ENCODE measurements around the gene PELO. TPM values are rescaled to one million over a fixed set of nuclear protein-coding genes. Genes with fewer than 3 reads are reported as not detected.

PELO gene
- total RNA-seq, 1 donor from 2014 or later: 11.8 TPM

- no peak for DNase-seq (ENCODE audit: low spot score, unreplicated experiment)
- Mint-ChIP-seq H3K27me3 (peaks cover 4% of the 10 kb centered on the region), H3K4me3 (ENCODE audit: low read depth) (no peak overlapping the region), H3K36me3 (ENCODE audit: insufficient read depth) (no peaks in the 10 kb centered on the region), H3K9me3 (ENCODE audit: low read depth) (peaks cover 3% of the 10 kb centered on the region), H3K27ac (no peak overlapping the region), H3K4me1 (ENCODE audit: low read depth) (peaks cover 4% of the 10 kb centered on the region)
- no peak for TF ChIP-seq CTCF (IDR thresholded peaks at IDR 0.05; ENCODE audit: unreplicated experiment)
Measured at GRCh38 chr5:52772668-52773067, 15.0 kb upstream of the PELO start.

GRCh38 chr5:52773342-52773741, 14.4 kb upstream of the PELO start:
- H3K4me3 Mint-ChIP-seq (ENCODE audit: low read depth): no peak overlapping the region
- no peak for DNase-seq (ENCODE audit: low spot score, unreplicated experiment)
- no peaks in the 10 kb centered on the region for H3K36me3 Mint-ChIP-seq (ENCODE audit: insufficient read depth)
- H3K4me1 Mint-ChIP-seq (ENCODE audit: low read depth): peaks cover 4% of the 10 kb centered on the region
- H3K27ac Mint-ChIP-seq: no peak overlapping the region
- no peak for TF ChIP-seq CTCF (IDR thresholded peaks at IDR 0.05; ENCODE audit: unreplicated experiment)
- H3K27me3 Mint-ChIP-seq: peaks cover 4% of the 10 kb centered on the region
- peaks cover 3% of the 10 kb centered on the region for H3K9me3 Mint-ChIP-seq (ENCODE audit: low read depth)

GRCh38 chr5:52774005-52774410, 13.7 kb upstream of the PELO start:
- Mint-ChIP-seq H3K4me1 (ENCODE audit: low read depth) (peaks cover 4% of the 10 kb centered on the region), H3K27me3 (peaks cover 4% of the 10 kb centered on the region), H3K27ac (peak overlapping the region; percentile 26), H3K36me3 (ENCODE audit: insufficient read depth) (no peaks in the 10 kb centered on the region), H3K9me3 (ENCODE audit: low read depth) (peaks cover 3% of the 10 kb centered on the region), H3K4me3 (ENCODE audit: low read depth) (no peak overlapping the region)
- TF ChIP-seq CTCF (IDR thresholded peaks at IDR 0.05; ENCODE audit: unreplicated experiment): no peak
- DNase-seq (ENCODE audit: low spot score, unreplicated experiment): no peak

- Mint-ChIP-seq H3K9me3 (ENCODE audit: low read depth) (no peaks in the 10 kb centered on the region), H3K4me3 (ENCODE audit: low read depth) (no peak overlapping the region), H3K4me1 (ENCODE audit: low read depth) (peaks cover 4% of the 10 kb centered on the region), H3K36me3 (ENCODE audit: insufficient read depth) (no peaks in the 10 kb centered on the region), H3K27ac (no peak overlapping the region), H3K27me3 (peaks cover 4% of the 10 kb centered on the region)
- no peak for TF ChIP-seq CTCF (IDR thresholded peaks at IDR 0.05; ENCODE audit: unreplicated experiment)
- DNase-seq (ENCODE audit: low spot score, unreplicated experiment): no peak
Measured at GRCh38 chr5:52776116-52776515, 11.6 kb upstream of the PELO start.

GRCh38 chr5:52777186-52777585, 10.5 kb upstream of the PELO start:
- no peaks in the 10 kb centered on the region for H3K36me3 Mint-ChIP-seq (ENCODE audit: insufficient read depth)
- no peak overlapping the region for H3K27ac Mint-ChIP-seq
- peaks cover 4% of the 10 kb centered on the region for H3K4me1 Mint-ChIP-seq (ENCODE audit: low read depth)
- no peak for TF ChIP-seq CTCF (IDR thresholded peaks at IDR 0.05; ENCODE audit: unreplicated experiment)
- peaks cover 4% of the 10 kb centered on the region for H3K27me3 Mint-ChIP-seq
- no peak for DNase-seq (ENCODE audit: low spot score, unreplicated experiment)
- no peaks in the 10 kb centered on the region for H3K9me3 Mint-ChIP-seq (ENCODE audit: low read depth)
- H3K4me3 Mint-ChIP-seq (ENCODE audit: low read depth): no peak overlapping the region

Data from progenitor cell of endocrine pancreas (in vitro differentiated cells).